ENCODE measurements around the gene CTXND1.
"Not testable (repeated sequence)": the region's sequence is repeated elsewhere in the genome, so short reads cannot be mapped to it uniquely, and the experiment has no call there.

CTXND1 gene

GRCh38 chr15:80252121-80252518 is at the start of gene CTXND1:
Gene CTXND1, minus strand, starts transcription at chr15:80252213. Its CDS starts 50,264 bp downstream, at chr15:80201949.
- DNase-seq (ENCODE audit: low read depth in 3 of 3): no peak

- no peak for DNase-seq (ENCODE audit: low read depth in 3 of 3)
Observed at GRCh38 chr15:80301472-80301871, 49.5 kb upstream of the CTXND1 start.

- not testable (repeated sequence) for DNase-seq (ENCODE audit: low read depth in 3 of 3)
Observed at GRCh38 chr15:80295777-80296176, 43.8 kb upstream of the CTXND1 start.

GRCh38 chr15:80292079-80292478 is 40.1 kb upstream of the CTXND1 start:
- no peak for DNase-seq (ENCODE audit: low read depth in 3 of 3)

- not testable (repeated sequence) for DNase-seq (ENCODE audit: low read depth in 3 of 3)
Observed at GRCh38 chr15:80290891-80291290, 38.9 kb upstream of the CTXND1 start.

- no peak for DNase-seq (ENCODE audit: low read depth in 3 of 3)
Observed at GRCh38 chr15:80289528-80290495, 37.8 kb upstream of the CTXND1 start.

- no peak for DNase-seq (ENCODE audit: low read depth in 3 of 3)
Observed at GRCh38 chr15:80288131-80288530, 36.1 kb upstream of the CTXND1 start.

- DNase-seq (ENCODE audit: low read depth in 3 of 3): no peak
Observed at GRCh38 chr15:80286055-80286454, 34.0 kb upstream of the CTXND1 start.

- no peak for DNase-seq (ENCODE audit: low read depth in 3 of 3)
Observed at GRCh38 chr15:80285379-80285778, 33.4 kb upstream of the CTXND1 start.

GRCh38 chr15:80283531-80283930 is 31.5 kb upstream of the CTXND1 start:
- DNase-seq (ENCODE audit: low read depth in 3 of 3): no peak

- DNase-seq (ENCODE audit: low read depth in 3 of 3): no peak
Observed at GRCh38 chr15:80277147-80277546, 25.1 kb upstream of the CTXND1 start.

GRCh38 chr15:80275961-80276360 is 23.9 kb upstream of the CTXND1 start:
- no peak for DNase-seq (ENCODE audit: low read depth in 3 of 3)

GRCh38 chr15:80274996-80275395 is 23.0 kb upstream of the CTXND1 start:
- no peak for DNase-seq (ENCODE audit: low read depth in 3 of 3)

- DNase-seq (ENCODE audit: low read depth in 3 of 3): no peak
Observed at GRCh38 chr15:80274554-80274953, 22.5 kb upstream of the CTXND1 start.

- DNase-seq (ENCODE audit: low read depth in 3 of 3): no peak
Observed at GRCh38 chr15:80272987-80273386, 21.0 kb upstream of the CTXND1 start.

- no peak for DNase-seq (ENCODE audit: low read depth in 3 of 3)
Observed at GRCh38 chr15:80270472-80270871, 18.5 kb upstream of the CTXND1 start.

- DNase-seq (ENCODE audit: low read depth in 3 of 3): no peak
Observed at GRCh38 chr15:80268101-80268500, 16.1 kb upstream of the CTXND1 start.

GRCh38 chr15:80267658-80268057 is 15.6 kb upstream of the CTXND1 start:
- no peak for DNase-seq (ENCODE audit: low read depth in 3 of 3)

- no peak for DNase-seq (ENCODE audit: low read depth in 3 of 3)
Observed at GRCh38 chr15:80266745-80267144, 14.7 kb upstream of the CTXND1 start.

GRCh38 chr15:80266113-80266512 is 14.1 kb upstream of the CTXND1 start:
- DNase-seq (ENCODE audit: low read depth in 3 of 3): no peak

GRCh38 chr15:80265021-80265420 is 13.0 kb upstream of the CTXND1 start:
- DNase-seq (ENCODE audit: low read depth in 3 of 3): peak in 2 of 3 donors; percentile 23 to 41

- DNase-seq (ENCODE audit: low read depth in 3 of 3): no peak
Observed at GRCh38 chr15:80264031-80264430, 12.0 kb upstream of the CTXND1 start.

- DNase-seq (ENCODE audit: low read depth in 3 of 3): no peak
Observed at GRCh38 chr15:80260551-80260950, 8.5 kb upstream of the CTXND1 start.
